GM18907 (cell line): ENCODE data around the gene DYNC1I1.
"Not testable (repeated sequence)": the region's sequence is repeated elsewhere in the genome, so short reads cannot be mapped to it uniquely, and the experiment has no call there.

Experiments used
- ATAC-seq: cut with Tn5 transposase; IDR thresholded peaks from one replicate; pipeline ENCODE4 v1.9.1; 2021; ENCODE audit warnings: mild to moderate bottlenecking, moderate library complexity; ENCODE audit not compliant: unreplicated experiment

The DYNC1I1 gene

DNA sequence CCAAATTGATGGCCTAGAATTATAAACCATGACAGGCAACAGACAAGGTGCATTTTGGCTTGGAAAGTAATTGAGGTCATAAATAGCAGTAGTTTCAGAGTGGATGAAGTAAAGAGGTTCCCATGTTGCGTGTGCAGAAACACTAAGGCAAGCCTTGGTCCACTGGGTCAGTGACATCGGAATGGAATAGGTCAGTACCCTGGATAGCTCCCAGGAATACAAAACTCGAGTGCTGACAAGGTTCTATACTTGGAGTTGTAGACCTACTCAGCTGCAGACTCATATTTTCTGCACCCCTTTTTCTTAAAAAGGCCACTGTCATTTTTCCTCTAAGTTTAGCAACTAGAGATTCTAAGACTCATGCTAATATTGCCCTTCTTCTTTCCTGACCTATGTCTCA, 132.8 kb downstream of the DYNC1I1 start:
- no peak for ATAC-seq

DNA sequence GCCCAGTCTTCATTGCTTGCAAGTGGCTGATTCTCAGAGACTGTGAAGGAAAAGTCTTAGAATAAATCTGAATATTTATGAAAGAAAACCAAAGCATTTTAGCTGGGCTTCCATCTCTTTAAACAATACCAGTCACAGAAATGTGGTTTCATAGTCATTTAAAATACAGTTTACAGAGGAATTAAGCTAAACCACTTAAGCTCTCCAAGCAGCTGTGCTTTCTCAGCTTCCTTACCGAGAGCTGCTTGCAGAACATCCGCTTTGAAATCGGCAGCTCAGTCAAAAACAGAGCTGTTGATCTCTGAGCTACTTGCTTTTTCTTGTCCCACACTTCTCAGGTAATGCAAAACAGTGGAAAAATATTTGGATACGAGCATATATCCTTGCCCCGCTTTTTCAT, 134.5 kb downstream of the DYNC1I1 start:
- no peak for ATAC-seq

DNA sequence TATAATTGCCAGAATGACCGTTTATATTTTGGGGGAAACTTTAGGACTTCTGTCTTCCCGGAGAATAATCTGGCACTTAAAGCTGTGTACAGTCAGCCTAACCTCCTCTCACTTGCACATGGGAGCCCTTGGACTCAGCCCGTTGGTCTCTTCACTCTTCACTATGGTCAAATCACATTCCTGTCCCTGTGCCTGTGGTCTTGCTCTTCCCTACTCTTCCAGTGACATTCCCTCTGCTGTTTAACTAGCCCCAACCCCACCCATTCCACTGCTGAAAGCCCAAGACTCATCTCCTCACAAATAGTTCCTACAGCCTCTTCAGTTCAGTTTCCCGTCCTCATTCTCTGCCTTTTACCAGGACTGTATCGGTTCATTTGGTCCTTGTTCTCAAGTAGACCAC, 135.0 kb downstream of the DYNC1I1 start:
- ATAC-seq = no peak

DNA sequence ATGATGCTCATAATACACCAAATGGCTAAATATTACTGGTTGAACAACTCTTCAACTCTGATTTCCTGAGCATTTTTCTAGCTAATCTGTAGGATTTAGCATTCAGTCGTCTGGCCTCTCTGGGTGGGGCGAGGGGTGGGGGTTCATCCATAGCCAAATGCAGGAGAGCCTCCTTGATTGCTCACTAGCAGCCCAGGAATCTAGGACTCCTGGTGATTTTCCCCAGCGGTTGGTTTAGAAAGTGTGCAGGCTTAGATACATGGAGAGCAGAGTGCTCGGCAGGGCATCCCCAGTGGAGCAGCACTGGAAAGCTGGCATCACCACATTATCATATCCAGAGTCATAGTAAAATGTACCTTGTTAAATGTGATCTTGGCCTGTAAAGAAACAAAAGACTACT, 136.1 kb downstream of the DYNC1I1 start:
- no peak for ATAC-seq

DNA sequence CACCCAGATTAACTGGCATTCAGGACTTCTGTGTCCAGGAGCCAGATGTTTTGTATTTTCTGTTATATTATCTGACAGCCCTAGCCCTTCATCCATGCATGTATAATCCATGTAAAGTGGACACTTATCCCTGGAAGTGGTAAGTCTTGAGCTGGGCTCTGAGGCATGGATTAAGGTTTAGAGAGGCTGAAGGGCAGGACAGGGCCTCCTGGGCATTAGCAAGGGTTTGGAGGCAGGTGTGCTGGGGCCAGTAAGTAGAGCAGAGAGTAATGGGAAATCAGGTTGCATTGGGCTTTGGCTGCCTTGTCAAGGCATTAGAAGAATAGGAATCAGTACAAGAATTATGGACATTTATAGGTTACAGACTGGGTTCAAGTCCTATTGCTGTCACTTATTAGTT, 138.0 kb downstream of the DYNC1I1 start:
- no peak for ATAC-seq

DNA sequence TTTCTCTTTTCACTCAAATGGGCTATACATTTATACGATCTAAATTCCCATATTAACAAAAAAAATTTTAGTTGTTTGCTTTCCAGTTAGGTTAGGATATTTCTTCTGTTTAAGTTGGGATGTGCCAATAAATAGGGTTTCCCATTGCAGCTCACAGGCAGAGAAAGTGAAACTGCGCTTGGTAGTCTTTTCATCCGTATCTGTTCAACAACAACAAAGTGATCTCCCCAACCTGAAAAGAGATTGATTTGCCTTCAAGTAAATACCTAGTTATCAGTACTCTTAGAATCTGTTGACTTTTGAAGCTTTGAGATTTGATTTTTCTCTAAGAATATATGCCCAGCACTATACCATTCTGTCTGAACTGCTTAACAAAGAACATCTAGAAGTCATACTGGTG, 143.4 kb downstream of the DYNC1I1 start:
- no peak for ATAC-seq

DNA sequence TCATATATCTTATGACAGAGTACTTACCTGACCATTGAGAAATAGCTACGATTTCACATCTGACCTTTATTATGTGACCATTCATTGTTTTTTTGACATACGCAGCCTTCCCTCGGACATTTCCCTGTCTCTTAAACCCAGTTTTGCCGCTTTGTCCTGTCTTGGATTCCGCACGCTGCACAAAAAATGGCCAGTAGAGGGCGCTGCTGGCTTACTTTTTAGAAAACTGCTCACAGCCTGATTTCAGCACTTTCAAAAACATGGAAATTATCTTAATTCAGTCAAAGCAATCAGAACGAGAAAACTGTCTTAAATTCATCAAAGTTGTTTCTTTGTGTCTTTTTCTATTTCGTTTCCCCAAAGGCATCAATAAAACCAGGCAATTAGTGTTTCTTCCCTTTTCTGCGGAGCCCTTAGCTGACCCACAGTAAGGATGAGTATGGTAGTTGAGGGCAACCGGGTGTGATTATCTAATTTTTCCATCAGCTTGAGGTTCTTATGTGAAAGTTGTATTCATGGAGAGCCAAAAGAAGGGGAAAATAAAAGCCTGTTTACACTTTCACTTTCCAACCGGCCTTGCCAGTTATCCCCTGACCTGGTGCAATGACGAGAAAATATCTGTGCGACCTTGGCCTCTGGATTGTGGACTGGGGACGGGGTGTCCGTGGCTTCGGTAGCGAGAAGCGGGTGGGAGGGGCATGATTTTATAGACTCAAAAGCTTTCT, 144.4 kb downstream of the DYNC1I1 start:
- ATAC-seq = peak; percentile 79

DNA sequence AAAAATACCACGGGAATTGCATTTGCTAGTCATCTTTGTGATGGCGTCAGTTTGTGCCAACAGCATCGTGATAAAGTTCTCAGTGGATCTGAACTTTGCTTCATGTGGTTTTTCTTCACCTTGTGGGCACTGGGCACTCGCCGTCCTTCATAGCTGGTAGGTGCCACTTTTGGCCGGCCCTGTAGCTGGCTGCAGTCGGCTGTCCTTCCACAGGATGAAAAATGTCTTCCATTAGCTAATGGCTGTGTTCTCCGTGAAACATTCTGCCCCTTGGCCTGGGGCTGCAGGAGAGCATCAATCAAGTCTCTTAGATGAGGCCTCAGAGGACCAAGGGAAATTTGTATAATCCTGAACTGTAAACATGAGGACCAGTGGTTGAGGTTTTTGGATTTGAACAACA, 145.3 kb downstream of the DYNC1I1 start:
- ATAC-seq = no peak

DNA sequence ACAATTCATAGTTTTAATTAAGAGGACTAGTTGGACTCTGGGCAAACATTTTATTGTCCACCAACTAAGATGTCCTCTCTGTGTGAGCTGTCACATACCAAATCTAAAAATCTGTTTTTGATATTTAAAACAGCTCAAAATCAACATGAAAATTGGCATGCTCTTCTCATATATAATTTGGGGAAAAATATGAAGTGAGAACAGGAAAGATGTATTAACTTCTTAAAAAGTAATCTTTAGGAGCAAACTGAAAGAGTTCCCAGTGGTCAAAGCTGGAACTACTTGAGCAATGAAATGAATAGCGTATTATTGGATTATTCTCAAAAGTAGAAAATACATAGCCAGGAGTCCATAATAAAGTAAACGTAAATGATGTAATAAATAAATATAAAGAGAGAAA, 147.2 kb downstream of the DYNC1I1 start:
- ATAC-seq = no peak

DNA sequence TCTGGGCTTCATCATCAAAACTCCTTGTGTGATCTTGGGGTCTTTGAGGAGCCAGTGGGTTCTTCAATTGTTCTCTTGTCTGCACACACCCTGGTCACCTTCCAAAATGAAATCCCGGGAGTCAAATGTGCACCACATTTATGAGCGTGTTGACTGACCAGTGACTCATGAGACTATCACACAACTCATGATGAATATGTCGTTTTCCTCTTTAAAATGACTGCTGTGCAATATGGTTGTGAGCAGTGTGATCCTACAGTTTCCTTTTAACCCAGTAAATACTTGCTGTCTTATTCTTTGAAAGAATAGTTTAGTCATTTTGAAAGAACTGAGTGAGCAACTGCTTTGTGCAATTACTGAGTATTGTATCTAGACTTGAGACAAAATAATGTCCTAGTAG, 149.2 kb downstream of the DYNC1I1 start:
- no peak for ATAC-seq

DNA sequence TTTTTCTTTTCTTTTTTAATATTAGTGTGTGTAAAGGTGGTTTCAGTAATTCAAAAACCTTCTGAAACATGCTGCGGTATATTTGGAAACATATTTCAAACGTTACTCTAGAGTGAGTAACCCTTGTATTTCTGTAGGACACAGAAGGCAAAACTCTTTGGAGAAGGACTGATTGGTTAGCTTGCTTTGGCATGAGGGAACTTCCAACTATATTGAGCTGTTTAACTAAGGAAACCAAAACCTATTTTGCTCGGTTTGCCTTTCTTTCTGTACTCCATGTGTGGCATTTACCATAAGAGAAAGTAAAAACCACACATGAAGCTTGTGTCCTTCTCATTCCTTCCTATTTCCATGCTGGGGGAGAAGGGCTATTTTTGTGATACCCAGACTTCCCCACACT, 149.8 kb downstream of the DYNC1I1 start:
- ATAC-seq = no peak

DNA sequence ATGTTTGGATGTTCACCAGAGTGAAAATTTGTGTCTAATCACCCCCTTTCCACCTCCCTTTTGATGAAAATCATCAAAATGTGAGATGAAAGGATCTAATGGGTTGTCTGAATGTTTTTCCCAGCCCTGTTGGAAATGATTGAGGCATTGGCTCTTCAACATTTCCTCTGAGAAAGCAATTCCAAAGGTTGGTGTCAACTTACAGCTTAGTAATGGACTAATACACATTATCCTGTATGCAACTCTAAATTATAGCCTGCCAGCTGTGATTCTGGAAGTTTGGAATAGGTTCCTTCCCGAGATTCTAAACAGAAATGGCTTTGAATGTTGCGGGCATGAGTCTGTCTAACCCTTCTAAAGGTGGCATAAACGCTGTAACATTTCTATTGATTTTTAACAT, 152.9 kb downstream of the DYNC1I1 start:
- no peak for ATAC-seq

DNA sequence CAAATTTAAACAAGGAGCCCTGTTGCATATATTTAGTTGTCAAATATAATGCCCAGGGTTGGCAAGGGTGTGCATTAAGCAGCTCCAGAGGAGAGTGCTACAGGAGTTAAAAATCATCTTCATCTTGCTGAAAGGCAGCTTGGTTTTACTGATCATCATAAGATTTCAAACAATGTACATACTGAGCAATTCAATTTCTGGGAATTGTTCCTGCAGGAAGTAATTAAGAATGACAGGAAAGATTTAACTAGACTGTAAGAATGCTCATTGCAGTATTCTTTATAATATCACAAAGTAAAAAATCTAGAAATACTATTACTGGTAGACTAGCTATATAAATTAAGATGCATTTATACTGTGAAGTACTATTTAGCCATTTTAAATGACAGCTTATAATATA, 153.6 kb downstream of the DYNC1I1 start:
- ATAC-seq = no peak

DNA sequence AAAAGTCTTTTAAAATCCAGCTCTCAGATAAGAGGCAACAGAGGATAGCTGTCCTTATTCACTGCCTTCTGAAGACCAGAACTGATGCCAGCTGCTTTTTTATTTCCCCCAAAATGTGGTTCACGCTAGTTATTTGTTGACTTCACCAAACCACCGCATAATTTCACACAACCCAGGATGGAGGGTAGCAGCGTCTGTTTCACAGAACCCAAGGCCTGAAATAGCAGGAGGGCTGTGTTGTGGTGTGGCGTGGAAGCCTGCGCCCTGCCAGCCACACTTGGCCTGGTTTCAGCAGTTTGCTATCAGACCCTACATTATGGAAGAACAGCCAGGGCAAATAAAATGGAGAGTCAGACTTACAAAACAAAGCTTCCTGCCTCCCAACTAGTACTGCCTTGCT, 155.4 kb downstream of the DYNC1I1 start:
- ATAC-seq = no peak

DNA sequence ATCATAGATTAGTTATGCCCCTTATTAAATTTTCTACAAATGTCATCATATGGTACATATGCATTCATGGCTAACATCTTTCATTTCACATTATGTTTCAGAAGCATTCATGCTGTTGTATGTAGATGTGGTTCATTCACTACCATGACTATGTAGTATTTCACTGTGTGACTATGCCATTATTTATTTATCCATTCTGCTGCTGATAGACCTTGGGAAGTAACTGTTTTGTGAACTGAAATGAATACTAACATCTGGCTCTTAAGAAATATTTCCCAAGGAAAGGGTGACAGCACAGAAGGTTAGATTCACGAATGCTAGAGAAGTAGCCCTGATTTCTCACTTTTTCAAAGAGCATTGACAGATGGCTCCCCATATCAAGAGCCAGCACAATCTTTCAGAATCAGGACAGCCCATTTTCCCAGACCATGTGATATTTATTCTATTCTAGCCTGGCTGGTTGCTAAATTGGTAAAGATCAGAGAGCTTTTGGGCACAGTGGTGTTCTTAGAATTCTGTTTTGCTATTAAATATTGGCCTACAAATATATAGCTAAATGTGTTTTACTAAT, 157.4 kb downstream of the DYNC1I1 start:
- no peak for ATAC-seq

DNA sequence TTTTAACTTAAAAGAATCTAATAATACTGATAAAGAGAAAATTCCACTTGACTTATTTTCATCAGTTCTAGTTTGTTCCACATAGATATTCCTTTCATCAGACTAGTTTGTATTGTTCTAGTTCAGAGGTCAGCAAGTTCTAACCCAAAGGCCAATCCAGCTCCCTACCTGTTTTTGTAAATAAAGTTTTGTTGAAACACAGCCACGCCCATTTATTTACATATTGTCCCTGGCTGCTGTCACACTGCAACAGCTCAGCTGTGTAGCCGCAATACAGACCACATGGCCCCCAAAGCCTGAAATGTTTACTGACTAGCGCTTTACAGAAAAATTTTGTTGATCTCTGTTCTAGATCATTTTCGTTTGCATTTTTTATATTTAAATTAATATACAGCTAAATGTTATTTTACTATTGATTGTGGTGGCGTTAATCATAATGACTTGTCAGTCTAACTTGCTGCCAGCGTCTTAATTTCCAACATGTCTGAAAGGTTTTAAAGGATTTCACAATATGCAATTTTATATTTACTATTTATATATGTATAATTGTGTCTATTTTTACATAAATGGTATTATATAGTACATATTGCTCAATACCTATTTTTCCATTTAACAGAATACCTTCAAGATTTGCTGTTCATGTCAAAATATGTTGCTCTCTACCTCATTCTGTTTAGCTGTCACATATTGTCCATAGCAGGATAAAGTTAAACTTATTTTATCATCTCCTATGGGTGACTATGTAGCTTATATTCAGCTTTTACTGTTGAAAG, 159.3 kb downstream of the DYNC1I1 start:
- ATAC-seq = no peak

DNA sequence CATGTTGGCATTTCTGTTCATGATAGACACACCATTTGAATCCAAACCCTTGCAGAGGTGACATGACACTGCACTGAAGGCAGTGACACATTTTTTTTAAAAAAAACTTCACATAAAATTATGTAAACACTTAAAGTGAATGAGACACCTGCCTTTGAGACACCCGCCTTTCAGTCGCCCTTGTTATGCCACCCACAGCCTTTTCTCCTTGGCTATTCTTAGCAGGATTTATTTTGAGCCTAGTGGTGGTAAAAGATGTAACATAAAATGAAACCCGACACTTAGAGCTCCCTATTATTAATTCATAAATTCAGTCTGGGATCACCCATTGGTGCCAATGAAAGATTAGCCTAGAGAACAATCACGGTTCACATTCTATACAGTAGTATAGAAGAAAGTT, 161.3 kb downstream of the DYNC1I1 start:
- no peak for ATAC-seq

DNA sequence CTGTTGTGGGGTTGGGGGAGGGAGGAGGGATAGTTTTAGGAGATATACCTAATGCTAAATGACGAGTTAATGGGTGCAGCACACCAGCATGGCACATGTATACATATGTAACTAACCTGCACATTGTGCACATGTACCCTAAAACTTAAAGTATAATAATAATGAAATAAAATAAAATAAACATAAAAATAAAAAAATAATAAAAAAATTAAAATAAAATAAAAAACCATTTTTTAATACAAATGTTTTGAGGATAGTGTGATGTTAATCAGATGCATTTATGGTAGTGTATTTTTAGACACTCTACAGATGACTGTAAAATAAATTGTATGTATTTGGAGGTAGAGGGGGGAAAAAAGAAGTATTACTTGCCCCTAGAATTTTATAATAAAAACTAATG, 172.5 kb downstream of the DYNC1I1 start:
- not testable (repeated sequence) for ATAC-seq

DNA sequence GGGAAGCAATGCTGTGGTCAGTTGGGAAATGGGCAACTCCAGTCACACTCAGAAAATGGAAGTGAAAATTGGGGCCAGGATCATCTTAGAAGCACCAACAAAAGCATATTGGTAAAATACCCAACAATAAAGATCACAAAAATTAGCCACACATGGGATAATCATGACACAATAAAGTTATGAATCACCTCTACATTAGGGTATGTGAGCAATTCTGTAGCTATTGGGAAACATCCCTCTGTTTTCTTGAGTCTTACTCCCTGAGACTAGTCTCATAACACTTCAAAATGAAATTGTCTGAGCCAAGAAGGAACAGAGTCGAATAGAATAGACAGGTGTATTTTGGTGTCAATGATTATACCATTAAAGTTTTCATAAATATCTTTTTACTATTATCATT, 178.3 kb downstream of the DYNC1I1 start:
- no peak for ATAC-seq

DNA sequence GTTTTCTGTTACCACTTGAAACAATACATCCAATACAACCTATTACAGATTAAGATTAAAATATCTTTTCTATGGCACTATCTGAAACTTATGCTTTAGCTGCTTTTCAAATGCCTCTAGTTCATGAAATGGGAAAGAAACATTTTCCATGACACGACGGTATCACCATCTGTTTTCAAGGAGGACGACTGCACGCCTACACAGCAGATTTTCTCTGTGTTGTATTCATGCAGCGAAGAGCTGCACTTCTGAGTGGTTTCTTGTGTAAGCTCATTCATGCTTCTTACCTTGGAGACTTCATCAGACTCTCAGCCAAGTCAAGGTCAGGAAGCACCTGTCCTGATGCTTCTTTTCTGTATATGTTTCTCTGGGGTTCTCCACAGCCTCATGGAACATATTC, 179.2 kb downstream of the DYNC1I1 start:
- ATAC-seq = no peak

DNA sequence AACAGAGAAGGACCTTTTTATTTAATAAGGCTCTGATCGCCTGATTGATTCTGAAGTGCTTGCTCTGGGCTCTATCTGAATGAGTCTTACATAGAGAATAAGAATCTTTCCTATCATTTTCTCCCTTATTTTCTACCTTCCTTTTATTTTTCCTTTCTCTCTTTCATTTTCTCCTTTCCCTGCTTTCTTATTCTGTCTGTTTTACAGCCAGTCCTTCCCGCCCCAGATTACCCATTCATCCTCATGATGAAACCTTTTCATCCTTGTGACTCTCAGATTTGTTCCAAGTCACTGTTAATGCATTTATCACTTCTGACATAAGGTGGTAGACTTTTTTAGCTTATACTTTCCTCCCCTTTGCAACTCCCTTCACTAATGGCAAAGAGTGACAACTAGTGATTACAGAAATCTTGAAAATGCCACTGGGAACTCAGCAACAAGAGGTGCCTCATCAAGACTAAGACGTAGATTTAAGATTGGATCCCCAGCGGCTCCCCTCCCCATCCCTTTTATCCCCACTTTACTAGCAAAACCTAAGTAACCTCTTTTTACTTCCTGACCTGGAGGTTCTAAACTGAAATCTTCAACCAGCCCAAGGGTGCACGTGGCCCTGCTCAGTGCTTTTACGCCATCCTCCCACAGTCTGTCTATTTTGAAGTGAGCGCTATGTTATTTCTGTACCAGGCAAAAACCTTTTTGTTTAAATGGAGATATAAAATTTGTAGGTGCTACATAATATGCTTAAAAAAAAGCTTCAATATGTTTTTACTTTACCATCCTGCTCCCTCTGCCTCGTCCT, 179.8 kb downstream of the DYNC1I1 start:
- no peak for ATAC-seq
